Cardiac fibroblast (primary cell): ENCODE results near the gene RASGRP1.
A peak's percentile ranks its signal among the peaks of the same experiment; 100 is the strongest.

ENCODE experiments used
- DNase-seq, 2 donors: peaks; one replicate each; pipeline versions ENCODE4 v3.0.0 to v3.0.0-alpha.2; 2010; ENCODE audit warnings: low read depth in 2 of 2
- H3K4me3 ChIP-seq, 2 donors: replicated peaks in 1 of 2; 1 replicate in 1 of 2; 2 replicates in 1 of 2; pipeline ENCODE4 v1.5.1; 2011; ENCODE audit warnings: low read depth in 2 of 2, low read length in 2 of 2, mild to moderate bottlenecking in 2 of 2, moderate library complexity in 1 of 2
- TF ChIP-seq, protein P1 (sequence below): IDR thresholded peaks from one replicate; pipeline ENCODE4 v1.5.1; 2011; ENCODE audit warnings: low read depth, mild to moderate bottlenecking, low read length, inconsistent platforms

The RASGRP1 gene

DNA sequence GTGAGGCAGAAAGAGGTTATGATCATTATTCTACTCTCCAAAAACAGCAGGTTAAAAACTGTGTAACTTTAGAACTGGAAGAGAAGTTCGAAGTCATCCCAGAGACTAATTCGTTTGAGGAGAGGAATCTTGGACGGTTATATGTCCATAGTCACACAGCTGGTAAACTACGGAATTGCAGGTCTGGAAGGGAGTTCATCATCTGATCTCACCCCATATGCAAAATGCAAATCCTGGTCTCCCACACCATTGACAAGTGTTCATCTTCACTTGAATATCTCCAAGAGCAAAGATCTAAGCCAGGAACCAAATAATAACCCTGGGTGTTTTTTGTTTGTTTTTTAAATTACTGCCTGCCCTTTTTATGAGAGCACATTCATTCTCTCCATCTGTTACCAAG lies 57.6 kb downstream of the RASGRP1 start:
- no peak for DNase-seq
- TF ChIP-seq, protein P1, sequence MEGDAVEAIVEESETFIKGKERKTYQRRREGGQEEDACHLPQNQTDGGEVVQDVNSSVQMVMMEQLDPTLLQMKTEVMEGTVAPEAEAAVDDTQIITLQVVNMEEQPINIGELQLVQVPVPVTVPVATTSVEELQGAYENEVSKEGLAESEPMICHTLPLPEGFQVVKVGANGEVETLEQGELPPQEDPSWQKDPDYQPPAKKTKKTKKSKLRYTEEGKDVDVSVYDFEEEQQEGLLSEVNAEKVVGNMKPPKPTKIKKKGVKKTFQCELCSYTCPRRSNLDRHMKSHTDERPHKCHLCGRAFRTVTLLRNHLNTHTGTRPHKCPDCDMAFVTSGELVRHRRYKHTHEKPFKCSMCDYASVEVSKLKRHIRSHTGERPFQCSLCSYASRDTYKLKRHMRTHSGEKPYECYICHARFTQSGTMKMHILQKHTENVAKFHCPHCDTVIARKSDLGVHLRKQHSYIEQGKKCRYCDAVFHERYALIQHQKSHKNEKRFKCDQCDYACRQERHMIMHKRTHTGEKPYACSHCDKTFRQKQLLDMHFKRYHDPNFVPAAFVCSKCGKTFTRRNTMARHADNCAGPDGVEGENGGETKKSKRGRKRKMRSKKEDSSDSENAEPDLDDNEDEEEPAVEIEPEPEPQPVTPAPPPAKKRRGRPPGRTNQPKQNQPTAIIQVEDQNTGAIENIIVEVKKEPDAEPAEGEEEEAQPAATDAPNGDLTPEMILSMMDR = no peak
- H3K4me3 ChIP-seq = no peak overlapping the region

GRCh38 chr15:38504680-38505467 lies 59.7 kb downstream of the RASGRP1 start:
- TF ChIP-seq, protein P1 = no peak
- no peak overlapping the region for H3K4me3 ChIP-seq
- no peak for DNase-seq

DNA sequence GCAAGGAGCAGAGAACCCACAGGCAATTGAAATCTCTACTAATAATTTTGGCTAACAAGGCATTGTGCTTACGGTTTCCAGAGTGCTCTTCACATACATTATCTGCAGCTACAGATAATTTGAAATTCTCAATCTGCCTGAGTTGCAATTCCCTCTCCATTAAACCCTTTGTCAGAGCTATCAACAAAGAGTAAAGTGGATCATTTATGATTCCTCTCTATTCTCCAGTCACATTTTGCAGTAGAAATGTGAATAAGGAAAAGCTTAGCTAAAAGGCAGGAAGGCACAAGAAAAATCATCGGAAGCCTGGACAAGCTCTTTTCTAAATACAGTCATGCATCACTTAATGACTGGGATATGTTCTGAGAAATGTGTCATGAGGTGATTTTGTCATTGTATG lies 61.1 kb downstream of the RASGRP1 start:
- DNase-seq = no peak
- H3K4me3 ChIP-seq = no peak overlapping the region
- TF ChIP-seq, protein P1 = no peak

- no peak for DNase-seq
- TF ChIP-seq, protein P1 = no peak
- no peak overlapping the region for H3K4me3 ChIP-seq
Observed at GRCh38 chr15:38499651-38500050, 65.0 kb downstream of the RASGRP1 start.

GRCh38 chr15:38496151-38496550 lies 68.5 kb downstream of the RASGRP1 start:
- no peak overlapping the region for H3K4me3 ChIP-seq
- no peak for DNase-seq
- TF ChIP-seq, protein P1 = no peak

GRCh38 chr15:38490242-38490922 lies 74.2 kb downstream of the RASGRP1 start:
- H3K4me3 ChIP-seq = no peak overlapping the region
- TF ChIP-seq, protein P1 = no peak
- peak in 1 of 2 donors; percentile 50 for DNase-seq
